GM12875 (cell line): ENCODE data around the gene GNA14.

Experiments used
- H3K4me3 ChIP-seq: one replicate; pipeline ENCODE4 v1.5.1; 2011; ENCODE audit warnings: low read depth, low read length, control low read depth
- CTCF ChIP-seq: IDR thresholded peaks from 2 replicates; pipeline ENCODE4 v1.5.1; 2011; ENCODE audit warnings: low read depth, mild to moderate bottlenecking, control low read depth, inconsistent platforms, low read length, moderate library complexity, borderline replicate concordance; ENCODE audit not compliant: insufficient read depth

The GNA14 gene

DNA sequence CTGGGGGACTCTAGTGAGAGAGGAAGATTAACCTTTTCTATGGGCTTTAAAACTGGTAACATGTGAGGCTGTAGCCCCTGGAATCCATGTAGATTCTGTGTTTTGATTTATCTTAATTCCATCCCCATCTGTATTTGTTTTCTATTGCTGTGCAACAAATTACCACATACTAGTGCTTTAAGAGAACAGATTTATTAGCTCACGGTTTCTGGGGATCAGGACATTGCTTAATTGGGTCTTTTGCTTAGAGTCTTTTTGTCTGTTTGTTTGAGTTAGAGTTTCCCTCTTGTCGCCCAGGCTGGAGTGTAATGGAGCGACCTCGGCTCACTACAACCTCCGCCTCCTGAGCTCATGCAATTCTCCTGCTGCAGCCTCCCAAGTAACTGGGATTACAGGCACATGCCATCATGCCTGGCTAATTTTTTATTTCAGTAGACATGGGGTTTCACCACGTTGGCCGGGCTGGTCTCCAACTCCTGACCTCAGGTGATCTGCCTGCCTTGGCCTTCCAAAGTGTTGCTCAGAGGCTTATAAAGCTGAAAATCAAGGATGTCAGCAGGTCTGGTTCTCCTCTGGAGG is 29.9 kb upstream of the GNA14 start:
- H3K4me3 ChIP-seq = no peak overlapping the region
- no peak for TF ChIP-seq CTCF

DNA sequence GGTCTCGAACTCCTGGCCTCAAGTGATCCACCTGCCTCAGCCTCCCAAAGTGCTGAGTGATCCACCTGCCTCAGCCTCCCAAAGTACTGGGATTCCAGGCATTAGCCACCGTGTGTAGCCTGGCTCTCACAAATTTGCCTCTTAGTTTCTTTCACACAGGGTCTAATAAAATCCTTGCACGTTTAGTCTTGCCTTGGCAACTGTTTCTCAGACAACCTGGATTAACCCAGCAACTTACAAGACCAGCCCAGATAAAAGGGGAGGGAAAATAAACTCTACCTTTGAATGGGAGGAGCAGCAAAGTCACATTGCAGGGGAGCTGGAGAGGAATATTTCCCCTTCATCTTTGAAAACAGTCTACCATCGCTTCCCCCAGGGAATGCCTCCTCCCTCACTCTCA is 29.3 kb upstream of the GNA14 start:
- no peak for TF ChIP-seq CTCF
- no peak overlapping the region for H3K4me3 ChIP-seq

GRCh38 chr9:77673941-77674791 is 26.0 kb upstream of the GNA14 start:
- no peak overlapping the region for H3K4me3 ChIP-seq
- no peak for TF ChIP-seq CTCF

- no peak for TF ChIP-seq CTCF
These were observed 24.1 kb upstream of the GNA14 start for GRCh38 chr9:77672183-77672582.

GRCh38 chr9:77667151-77667550 is 19.0 kb upstream of the GNA14 start:
- H3K4me3 ChIP-seq = no peak overlapping the region
- no peak for TF ChIP-seq CTCF

More at GRCh38 chr9:77672183-77672582, 24.1 kb upstream of the GNA14 start:
- no peak overlapping the region for H3K4me3 ChIP-seq

GRCh38 chr9:77663754-77664153 is 15.6 kb upstream of the GNA14 start:
- no peak for TF ChIP-seq CTCF
- H3K4me3 ChIP-seq = no peak overlapping the region
